ENCODE data around the gene CASK.
"Not testable (repeated sequence)": the region's sequence is repeated elsewhere in the genome, so short reads cannot be mapped to it uniquely, and the experiment has no call there.

The CASK gene

DNA sequence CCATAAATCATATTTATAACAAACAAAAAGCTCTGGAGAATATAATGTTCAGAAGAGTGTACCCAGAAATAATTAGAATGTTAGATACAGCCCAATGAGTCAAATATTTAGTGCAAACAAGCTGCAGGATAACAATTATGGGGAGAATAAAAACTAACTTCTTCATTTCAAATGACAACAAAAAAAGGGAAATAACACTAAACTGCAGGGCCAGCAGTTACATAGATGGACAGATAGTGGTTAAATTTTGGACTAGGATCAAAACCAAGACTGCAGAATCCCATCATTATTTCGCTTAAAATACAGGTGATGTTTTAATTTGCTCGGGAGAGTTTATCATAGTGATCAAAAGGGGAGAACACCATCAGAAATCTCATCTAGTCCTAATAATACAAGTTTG is 235.2 kb downstream of the CASK start:
- DNase-seq = peak; percentile 4

GRCh38 chrX:41686788-41687187 is 236.6 kb downstream of the CASK start:
- DNase-seq = no peak

GRCh38 chrX:41684940-41685339 is 238.4 kb downstream of the CASK start:
- DNase-seq = no peak

DNA sequence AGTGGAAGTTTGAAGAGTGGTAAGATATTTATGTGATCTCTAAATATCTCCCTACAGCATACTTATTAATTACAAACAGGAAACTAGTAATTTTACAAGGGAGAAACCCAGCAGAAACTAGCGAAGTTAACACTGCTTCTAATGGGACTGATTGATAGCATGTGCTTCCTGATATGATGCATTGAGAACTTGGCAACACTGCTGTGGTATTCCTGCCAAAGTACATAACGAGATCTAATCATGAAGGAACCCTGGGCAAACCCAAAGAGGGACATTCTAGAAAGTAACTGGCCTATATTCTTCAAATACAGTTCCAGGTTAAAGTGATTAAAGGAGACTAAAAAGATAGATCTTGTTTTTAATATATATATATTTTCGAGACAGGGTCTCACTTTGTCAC is 239.2 kb downstream of the CASK start:
- no peak for DNase-seq

DNA sequence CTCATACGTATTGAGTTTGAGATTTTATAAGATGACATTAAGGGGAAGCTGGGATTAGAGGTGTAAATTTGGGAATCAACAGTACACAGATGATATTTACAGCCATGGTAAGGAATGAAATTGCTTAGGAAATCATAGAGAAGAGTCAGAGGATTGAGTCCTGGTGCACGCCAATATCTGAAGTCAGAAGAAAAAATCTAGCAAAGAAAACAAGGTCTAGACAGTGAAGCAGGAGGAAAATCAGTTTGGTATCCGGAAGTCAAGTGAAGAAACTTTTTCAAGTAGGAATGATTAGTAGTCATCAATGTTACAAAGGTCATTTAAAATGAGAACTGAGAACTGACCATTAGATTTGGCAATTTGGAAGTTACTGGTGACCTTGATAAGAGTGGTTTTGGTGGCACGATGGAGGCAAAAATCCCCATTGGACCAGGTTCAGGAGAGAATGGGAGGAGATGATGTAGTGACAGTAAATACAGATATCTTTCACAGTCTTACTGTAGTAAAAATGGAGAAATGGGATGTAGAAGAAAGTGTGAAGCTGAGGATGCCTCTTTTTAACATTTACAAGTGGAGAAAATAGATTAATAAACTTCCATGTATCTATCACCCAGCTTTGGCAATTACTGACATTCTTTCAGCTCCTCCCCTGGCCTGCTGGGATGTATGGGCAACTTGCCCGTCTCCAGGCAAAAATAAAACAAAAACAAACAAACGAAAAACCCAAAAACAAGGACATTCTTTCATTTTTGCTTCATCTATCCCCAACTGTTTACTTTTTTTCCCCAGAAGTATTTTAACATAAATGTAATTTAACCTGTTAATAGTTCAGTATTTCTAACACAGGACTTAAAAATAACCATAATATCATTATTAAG is 245.9 kb downstream of the CASK start:
- no peak for DNase-seq

GRCh38 chrX:41676361-41676760 is 247.0 kb downstream of the CASK start:
- DNase-seq = not testable (repeated sequence)

GRCh38 chrX:41672643-41673042 is 250.7 kb downstream of the CASK start:
- no peak for DNase-seq

DNA sequence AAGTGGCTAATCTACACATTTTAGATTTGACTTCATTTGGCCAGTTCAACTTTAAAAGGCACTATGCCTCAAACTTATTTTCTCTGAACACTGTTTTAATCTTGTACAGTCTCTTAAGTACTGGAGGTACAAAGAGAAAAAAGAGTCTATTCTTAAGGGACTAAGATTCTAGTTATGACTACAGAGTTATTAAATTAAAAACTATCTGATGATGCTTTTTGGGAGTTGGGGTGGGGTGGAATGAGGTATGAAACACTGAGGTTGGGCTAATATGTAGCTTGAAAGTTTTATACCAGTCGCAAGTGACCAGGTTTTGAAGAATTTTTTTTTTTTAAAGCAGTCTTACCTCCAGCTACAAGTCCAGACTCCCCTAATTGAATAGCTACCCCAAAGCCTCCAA is 252.3 kb downstream of the CASK start:
- no peak for DNase-seq

DNA sequence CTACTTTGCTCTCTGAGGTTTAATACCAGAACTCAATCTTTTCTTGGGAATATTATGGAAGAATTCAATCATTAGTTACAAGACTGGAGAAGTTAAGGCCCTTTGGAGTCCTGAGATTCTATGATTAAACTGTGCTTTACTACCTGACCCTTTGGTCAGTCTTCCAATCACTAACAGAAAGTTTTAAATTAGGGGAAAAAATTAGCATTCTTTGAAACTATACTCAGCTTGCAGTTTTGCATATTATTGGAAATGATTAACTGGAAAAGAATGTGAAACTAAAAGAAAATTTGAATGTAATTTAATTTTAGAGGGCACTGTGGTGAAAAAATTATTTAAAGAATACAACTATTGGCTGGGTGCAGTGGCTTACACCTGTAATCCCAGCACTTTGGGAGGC is 253.2 kb downstream of the CASK start:
- no peak for DNase-seq

GRCh38 chrX:41667631-41668030 is 255.7 kb downstream of the CASK start:
- DNase-seq = no peak

- no peak for DNase-seq
Observed at GRCh38 chrX:41666251-41666650, 257.1 kb downstream of the CASK start.

DNA sequence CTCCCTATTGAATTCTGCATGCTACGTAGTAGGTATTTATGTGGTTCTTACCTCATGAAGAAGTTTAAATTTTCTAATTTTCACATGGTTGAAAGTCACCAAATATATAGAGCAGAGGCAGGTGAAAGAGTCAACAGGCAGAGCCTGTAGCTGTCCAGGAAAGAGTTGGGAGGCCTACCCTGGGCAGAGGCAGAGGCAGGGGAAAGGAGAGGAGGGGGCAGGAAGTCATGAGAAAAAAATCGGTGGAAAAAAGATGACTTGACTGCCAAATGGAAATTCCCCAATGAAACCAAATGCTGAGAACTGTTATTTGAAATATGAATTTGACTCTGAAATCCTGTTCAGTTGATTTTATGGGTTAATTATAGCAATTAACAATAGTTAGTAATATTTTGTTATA is 257.7 kb downstream of the CASK start:
- no peak for DNase-seq

GRCh38 chrX:41664908-41665307 is 258.4 kb downstream of the CASK start:
- no peak for DNase-seq

DNA sequence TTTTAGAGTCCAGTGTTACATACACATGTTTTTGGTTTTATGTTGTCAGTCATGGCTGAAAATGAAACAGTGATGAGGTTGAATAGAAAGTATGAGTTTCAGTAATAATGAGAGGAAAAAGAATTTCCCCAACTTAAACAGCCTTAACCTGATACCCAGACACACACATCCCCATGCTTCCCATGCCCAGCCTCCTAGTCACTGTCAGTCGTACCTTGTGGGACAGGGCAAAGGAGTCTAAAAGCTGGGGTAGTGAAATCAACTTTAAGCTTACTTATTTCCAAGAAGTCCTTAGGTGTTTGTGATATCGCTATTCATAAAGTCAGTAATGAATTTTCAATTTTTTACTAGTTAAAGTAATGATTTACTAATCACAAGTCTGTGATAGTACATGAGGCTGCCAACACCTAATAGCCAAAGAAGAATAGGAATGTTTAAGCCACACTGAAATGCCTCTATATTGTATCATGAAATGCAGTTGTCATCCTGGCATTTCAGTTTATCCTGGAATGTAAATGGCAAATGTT is 258.9 kb downstream of the CASK start:
- no peak for DNase-seq

GRCh38 chrX:41661366-41662095 is 261.8 kb downstream of the CASK start:
- DNase-seq = no peak

GRCh38 chrX:41655631-41656030 is 267.7 kb downstream of the CASK start:
- no peak for DNase-seq

DNA sequence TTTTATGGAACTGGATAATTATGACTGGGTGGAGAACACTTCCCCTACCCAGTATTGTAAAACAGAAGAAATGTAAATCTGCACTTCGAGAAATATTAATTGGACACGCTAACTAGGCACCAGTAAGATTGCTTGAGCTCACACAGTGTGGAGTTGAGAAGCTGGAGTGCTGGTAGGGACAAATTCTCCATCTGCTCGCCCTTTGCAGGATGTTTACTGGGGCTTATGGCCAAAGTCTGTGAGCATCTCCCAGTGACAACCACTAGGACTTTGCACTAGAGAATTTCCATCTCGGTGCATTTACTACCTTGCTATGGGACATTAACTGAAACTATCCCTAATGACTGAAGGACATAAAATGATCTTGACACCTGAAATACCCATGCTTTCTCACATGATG is 268.3 kb downstream of the CASK start:
- DNase-seq = no peak

- no peak for DNase-seq
Observed at GRCh38 chrX:41653125-41653524, 270.2 kb downstream of the CASK start.

GRCh38 chrX:41646201-41646600 is 277.2 kb downstream of the CASK start:
- DNase-seq = not testable (repeated sequence)

DNA sequence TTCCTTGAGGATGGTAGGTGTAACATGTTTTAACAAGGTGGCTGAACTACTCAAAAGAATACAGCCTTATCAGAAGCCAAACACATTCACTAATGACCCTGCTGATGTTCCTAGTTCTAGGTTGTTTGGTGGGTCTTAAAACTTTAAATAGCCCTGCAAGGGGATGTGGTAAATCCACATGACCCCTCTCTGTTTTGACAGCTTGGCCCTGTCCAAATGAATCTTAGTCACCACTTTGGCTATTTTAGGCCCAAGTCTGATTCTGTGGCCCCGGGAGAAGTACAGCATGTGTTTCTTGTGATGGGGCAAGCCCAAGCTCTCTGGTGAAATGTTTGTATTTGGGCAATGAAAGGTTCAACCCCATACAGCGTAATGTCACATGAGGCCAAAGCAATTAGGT is 289.1 kb downstream of the CASK start:
- no peak for DNase-seq

DNA sequence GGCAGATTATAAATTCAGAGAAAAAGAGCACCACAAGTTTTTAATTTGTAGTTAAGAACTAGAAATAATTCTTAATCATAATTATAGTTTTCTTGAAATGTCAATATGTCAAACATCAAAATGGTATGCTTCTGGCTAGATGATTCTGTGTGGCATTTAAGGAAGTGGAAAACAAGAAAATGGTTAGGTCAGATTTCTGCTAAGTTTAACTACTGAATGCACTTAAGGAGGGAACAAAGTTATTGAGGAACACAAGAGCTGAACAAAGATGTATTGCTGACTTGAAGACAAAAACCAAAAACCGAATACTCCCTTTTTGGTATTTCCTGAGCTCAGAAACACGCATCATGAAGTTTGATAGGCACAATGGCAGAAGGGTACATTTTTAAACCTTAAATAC is 293.3 kb downstream of the CASK start:
- DNase-seq = no peak

- no peak for DNase-seq
Observed at GRCh38 chrX:41629539-41629938, 293.8 kb downstream of the CASK start.

DNA sequence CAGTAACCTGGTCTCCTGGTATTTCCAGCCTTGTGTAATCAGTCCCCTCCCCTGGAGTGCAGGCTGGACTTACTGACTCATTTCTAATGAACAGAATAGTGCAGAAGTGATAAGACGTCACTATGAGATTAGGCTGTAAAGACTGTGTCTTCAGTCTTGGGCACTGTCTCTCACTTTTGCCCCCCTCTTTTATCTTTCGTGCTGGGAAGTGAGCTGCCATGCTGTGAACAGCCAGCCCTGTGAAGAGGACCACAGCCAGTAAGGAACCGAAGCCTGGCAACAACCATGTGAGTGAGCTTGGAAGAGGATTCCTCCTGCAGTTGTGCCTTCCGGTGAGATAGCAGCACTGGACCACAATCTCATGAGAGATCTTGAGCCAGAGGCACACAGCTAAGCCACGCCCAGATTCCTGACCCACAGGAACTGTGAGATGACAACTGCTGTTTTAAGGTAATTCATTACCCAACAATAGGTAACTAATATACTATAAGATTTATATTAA is 302.1 kb downstream of the CASK start:
- no peak for DNase-seq

- no peak for DNase-seq
Observed at GRCh38 chrX:41619221-41619620, 304.1 kb downstream of the CASK start.

Measured in RPMI8226 (cell line).